ENCODE results near the gene ADGRD1. TPM values are rescaled to one million over a fixed set of nuclear protein-coding genes. Genes with fewer than 3 reads are reported as not detected.

Gene ADGRD1
- total RNA-seq, 1 donor from 2014 or later, result 35.8 TPM

- Histone ChIP-seq H3K27ac (no peak overlapping the region), H3K9me3 (no peaks in the 10 kb centered on the region), H3K27me3 (no peaks in the 10 kb centered on the region), H3K4me1 (peaks cover 16% of the 10 kb centered on the region), H3K36me3 (no peaks in the 10 kb centered on the region), H3K4me3 (no peak overlapping the region)
- no peak for DNase-seq (ENCODE audit: extremely low spot score in 2 of 2)
- TF ChIP-seq POLR2AphosphoS5 (IDR thresholded peaks at IDR 0.05; ENCODE audit: insufficient read depth in 1 of 2, low read depth in 1 of 2) (no peak), CTCF (IDR thresholded peaks at IDR 0.05) (no peak), POLR2A (IDR thresholded peaks at IDR 0.05) (no peak)
- intact Hi-C loops (cut with DNase I), result no loop called here
Measured at GRCh38 chr12:131034631-131035244, 81.0 kb downstream of the ADGRD1 start.

GRCh38 chr12:131035245-131035681, 81.6 kb downstream of the ADGRD1 start:
- no peaks in the 10 kb centered on the region for H3K36me3 ChIP-seq
- H3K27me3 ChIP-seq, result no peaks in the 10 kb centered on the region
- H3K4me3 ChIP-seq, result no peak overlapping the region
- no peaks in the 10 kb centered on the region for H3K9me3 ChIP-seq
- intact Hi-C loops (cut with DNase I), result no loop called here
- no peak overlapping the region for H3K27ac ChIP-seq
- no peak for DNase-seq (ENCODE audit: extremely low spot score in 2 of 2)
- H3K4me1 ChIP-seq, result peaks cover 18% of the 10 kb centered on the region
- TF ChIP-seq POLR2AphosphoS5 (IDR thresholded peaks at IDR 0.05; ENCODE audit: insufficient read depth in 1 of 2, low read depth in 1 of 2) (no peak), POLR2A (IDR thresholded peaks at IDR 0.05) (no peak), CTCF (IDR thresholded peaks at IDR 0.05) (no peak)

- Histone ChIP-seq H3K36me3 (no peaks in the 10 kb centered on the region), H3K4me3 (no peak overlapping the region), H3K27ac (no peak overlapping the region), H3K4me1 (peaks cover 18% of the 10 kb centered on the region), H3K9me3 (no peaks in the 10 kb centered on the region), H3K27me3 (no peaks in the 10 kb centered on the region)
- intact Hi-C loops (cut with DNase I), result no loop called here
- no peak for TF ChIP-seq CTCF (IDR thresholded peaks at IDR 0.05)
- DNase-seq (ENCODE audit: extremely low spot score in 2 of 2), result no peak
Measured at GRCh38 chr12:131038159-131038558, 84.5 kb downstream of the ADGRD1 start.

- Histone ChIP-seq H3K4me3 (no peak overlapping the region), H3K9me3 (no peaks in the 10 kb centered on the region), H3K27ac (no peak overlapping the region), H3K4me1 (peaks cover 18% of the 10 kb centered on the region), H3K36me3 (no peaks in the 10 kb centered on the region), H3K27me3 (no peaks in the 10 kb centered on the region)
- TF ChIP-seq CTCF (IDR thresholded peaks at IDR 0.05), result no peak
- TF ChIP-seq POLR2AphosphoS5 (IDR thresholded peaks at IDR 0.05; ENCODE audit: insufficient read depth in 1 of 2, low read depth in 1 of 2), result no peak
- TF ChIP-seq POLR2A (IDR thresholded peaks at IDR 0.05), result no peak
- no peak for DNase-seq (ENCODE audit: extremely low spot score in 2 of 2)
- intact Hi-C loops (cut with DNase I), result no loop called here
Measured at GRCh38 chr12:131038961-131039950, 85.5 kb downstream of the ADGRD1 start.

- Histone ChIP-seq H3K27me3 (no peaks in the 10 kb centered on the region), H3K36me3 (no peaks in the 10 kb centered on the region), H3K4me3 (no peak overlapping the region), H3K27ac (no peak overlapping the region), H3K9me3 (no peaks in the 10 kb centered on the region), H3K4me1 (peaks cover 10% of the 10 kb centered on the region)
- intact Hi-C loops (cut with DNase I), result no loop called here
- no peak for DNase-seq (ENCODE audit: extremely low spot score in 2 of 2)
- TF ChIP-seq POLR2A (IDR thresholded peaks at IDR 0.05) (no peak), POLR2AphosphoS5 (IDR thresholded peaks at IDR 0.05; ENCODE audit: insufficient read depth in 1 of 2, low read depth in 1 of 2) (no peak), CTCF (IDR thresholded peaks at IDR 0.05) (no peak)
Measured at GRCh38 chr12:131040491-131040890, 86.8 kb downstream of the ADGRD1 start.

All from vagina (tissue), 2 donors.